ENCODE data around the gene HAUS6.
"Not testable (repeated sequence)": the region's sequence is repeated elsewhere in the genome, so short reads cannot be mapped to it uniquely, and the experiment has no call there.

Gene HAUS6

DNA sequence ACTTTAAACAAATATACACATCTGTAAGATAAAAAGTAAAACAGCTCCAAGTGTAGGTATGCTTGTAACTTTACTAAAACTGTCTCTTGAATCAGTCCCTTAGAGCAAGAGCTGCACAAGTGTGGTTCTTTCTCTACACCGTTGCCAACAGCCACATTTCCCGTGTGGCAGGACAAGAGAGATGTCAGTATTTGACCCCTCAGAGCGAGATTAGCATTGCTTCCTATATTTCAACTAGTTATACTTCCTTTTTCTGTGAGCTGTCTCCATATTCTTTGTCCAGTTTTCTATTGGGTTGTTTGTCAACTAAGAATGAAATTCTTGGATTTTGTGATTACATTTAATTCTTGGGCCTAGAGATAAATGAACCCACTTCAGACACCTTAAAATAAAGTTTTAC, 16.5 kb upstream of the HAUS6 start:
- in situ Hi-C loops (cut with HindIII; ENCODE audit: low sequenced_read_pairs): no loop called here

DNA sequence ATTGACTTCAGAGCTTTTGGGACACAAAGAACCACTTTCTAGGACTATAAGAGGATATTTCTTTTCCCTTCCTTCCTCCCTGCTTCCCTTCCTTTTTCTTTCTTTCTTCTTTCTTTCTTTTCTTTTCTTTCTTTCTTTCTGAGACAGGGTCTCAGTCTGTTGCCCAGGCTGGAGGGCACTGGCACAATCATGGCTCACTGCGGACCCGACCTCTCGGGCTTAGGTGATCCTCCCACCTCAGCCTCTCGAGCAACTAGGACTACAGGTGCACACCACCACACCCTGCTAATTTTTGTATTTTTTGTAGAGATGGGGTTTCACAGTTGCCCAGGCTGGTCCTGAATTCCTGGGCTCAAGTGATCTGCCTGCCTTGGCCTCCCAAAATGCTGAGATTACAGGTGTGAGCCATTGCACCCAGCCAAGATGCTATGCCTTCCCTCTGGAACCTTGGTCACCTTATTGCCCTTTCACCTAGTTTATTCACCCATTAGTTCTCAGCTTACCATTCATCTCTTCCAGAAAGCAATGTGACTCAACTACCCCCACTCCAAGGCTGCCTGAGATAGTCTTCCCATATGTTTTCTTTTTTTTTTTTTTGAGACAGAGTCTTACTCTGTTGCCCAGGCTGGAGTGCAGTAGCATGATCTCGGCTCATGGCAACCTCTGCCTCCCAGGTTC, 14.5 kb upstream of the HAUS6 start:
- in situ Hi-C loops (cut with HindIII; ENCODE audit: low sequenced_read_pairs): no loop called here

DNA sequence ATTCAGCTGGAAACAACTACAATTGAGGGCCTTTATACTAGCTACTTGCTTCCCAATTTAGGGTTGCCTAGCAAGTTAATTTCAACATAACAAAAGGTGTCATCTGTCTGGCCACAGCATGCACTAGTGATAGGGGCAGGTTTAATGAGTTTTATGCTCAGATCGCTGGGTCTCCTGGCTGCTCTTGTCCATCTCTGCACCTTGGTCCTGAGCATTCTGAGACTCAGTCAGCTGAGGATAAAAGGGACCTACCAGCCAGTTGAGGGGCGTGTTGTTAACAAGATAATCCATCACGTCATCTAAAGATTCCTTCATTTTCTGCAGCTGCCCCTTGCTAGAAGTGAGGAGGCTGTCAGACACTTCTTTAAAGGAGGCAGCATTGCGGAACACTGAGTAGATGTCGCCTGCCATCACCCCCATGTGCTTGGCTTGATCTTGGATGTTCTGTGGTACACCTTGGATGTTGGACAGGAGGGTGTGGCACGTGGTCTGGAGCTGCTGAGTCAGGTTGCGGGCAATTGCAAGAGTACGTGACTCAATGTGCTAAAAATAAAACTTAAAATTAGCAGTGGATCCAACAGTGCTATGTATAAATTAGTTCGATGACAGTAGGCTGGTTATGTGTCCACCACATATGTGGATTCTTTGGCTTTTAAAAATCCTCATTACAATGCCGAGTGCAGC, 13.5 kb upstream of the HAUS6 start:
- in situ Hi-C loops (cut with HindIII; ENCODE audit: low sequenced_read_pairs): no loop called here

DNA sequence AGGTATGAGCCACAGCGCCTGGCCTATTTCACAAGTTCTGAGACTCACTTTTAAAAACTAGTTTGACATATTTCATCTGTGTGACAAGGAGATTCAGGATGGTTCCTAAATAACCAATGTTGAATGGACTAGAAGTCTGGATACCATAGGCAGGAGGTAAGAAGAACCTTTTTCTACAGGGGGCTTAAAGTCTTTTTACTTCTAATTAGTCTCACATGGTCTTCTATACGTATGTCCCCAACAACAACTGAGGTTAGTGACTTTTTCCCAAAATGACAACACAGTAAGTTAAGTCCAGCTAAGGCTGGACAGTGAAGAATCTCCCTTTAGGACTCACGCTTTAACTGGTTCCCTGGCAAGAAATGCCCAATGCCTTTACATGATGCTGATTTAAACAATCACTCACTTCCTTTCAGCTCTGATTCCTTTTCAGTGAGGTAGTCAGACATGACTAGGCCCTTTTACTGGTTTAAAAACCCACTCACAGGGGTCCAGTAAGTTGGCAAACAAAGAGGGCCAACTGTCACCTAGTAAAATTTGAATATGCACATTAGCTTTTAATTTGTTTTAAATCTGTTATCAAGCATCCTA, 12.1 kb upstream of the HAUS6 start:
- in situ Hi-C loops (cut with HindIII; ENCODE audit: low sequenced_read_pairs): no loop called here

DNA sequence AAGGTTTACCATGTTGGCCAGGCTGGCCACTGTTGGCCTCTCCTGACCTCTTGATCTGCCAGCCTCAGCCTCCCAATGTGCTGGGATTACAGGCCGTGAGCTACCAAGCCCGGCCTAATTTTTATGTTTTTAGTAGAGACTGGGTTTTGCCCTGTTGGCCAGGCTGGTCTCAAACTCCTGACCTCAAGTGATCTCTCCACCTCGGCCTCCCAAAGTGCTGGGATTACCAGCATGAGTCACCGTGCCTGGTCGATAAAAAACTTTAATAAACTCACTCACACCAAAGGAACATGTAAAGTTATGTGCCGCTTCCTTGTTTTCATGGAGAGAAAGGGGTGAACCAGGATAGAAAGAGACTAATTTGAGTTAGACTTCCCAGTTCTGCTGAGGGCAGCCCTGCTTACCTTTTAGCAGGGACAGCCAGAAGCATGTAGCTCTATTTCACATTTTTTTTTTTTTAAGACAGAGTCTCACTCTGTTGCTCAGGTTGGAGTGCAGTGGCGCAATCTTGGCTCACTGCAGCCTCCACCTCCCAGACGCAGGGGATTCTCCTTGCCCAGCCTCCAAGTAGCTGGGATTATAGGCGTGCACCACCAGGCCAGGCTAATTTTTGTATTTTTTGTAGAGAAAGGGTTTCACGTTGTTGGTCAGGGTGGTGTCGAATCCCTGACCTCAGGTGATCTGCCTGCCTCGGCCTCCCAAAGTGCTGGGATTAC, 11.4 kb upstream of the HAUS6 start:
- in situ Hi-C loops (cut with HindIII; ENCODE audit: low sequenced_read_pairs): no loop called here

DNA sequence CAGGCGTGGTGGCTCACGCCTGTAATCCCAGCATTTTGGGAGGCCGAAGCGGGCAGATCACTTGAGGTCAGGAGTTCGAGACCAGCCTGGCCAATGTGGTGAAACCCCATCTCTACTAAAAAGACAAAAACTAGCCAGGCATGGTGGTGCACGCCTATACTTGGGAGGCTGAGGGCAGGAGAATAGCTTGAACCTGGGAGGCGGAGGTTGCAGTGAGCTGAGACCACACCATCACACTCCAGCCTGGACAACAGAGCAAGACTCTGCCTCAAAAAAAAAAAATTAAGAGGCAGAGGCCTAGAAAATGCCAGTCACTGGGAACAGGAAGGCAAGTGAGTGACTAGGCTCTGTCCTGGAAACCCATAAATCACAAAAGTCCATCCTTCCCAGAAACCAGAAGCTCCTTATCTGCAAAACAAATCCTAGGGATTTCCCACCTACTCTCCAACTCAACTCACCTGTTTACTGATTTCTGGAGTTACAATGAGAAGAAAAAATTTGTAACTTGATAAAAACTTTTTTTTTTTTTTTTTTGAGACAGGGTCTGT, 10.4 kb upstream of the HAUS6 start:
- in situ Hi-C loops (cut with HindIII; ENCODE audit: low sequenced_read_pairs): not testable (repeated sequence)

DNA sequence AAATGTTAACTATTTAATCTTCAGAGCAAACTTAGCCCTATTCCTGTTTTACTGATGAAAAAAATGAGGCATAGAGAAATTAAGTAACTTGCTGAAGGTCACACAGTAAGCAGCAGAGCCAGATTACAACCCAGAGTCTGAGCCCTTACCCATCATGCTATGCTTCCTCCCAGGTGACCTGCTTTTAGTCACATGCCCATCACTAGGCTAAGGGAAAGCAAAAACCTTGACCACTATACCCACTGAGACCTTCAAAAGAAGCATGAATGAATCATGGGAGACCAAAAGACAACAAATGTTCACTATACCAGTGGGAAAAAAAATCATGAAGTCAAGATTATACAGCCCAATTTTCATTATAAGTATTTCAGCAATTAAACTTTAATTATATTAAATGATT, 5.3 kb upstream of the HAUS6 start:
- in situ Hi-C loops (cut with HindIII; ENCODE audit: low sequenced_read_pairs): no loop called here

DNA sequence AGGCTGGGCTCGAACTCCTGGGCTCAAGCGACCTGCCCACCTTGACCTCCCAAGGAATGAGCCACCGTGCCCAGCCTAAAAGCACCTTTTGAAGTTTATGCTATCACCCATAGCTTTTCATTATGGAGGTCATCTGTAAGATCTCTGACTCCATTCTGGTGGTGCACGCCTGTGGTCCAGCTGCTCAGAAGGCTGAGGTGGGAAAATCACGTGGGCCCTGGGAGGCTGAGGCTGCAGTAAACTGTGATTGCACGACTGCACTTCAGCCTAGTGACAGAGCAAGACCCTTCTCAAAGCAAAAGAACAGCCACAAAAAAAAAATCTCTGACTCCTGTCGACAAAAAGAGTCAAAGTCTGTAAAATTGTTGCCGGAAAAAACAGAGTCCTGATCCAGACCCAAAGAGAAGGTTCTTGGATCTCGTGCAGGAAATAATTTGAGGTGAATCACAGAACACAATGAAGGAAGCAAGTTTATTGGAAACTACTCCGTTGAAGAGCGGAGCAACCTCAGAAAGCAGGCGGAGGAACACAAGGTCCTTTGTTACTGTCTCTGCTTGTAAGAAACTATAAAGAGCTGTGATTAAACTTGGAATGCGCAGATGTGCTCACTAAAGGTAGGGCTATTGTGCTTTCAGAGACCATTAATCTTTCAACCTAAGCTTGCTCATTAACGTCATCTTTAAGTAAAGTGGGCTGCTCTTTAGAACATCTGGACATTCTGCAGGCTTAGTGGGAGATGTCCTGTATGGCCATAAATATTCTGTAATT, 2.0 kb upstream of the HAUS6 start:
- in situ Hi-C loops (cut with HindIII; ENCODE audit: low sequenced_read_pairs): no loop called here

DNA sequence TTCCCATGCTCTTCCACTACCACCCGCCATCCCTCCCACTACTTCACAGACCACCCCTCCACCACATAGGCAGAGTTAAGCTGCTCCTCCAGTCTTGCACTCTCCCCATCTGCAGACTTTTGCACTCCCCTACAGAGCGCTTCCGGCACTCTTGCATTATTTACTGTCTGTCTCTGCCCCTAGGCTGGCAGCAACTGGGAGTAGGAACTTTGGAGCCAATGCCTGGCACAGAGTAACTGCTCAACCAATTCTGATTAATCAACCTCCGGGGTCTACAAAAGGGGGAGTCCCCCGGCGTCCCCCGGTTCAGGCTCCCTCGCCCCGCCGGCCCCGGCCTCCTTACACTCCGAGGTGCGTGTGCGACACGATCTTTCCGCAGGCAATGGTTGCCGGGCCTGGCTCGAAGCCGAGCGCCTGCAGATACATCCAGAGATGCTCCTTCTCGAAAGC, 498 bp downstream of the HAUS6 start:
- in situ Hi-C loops (cut with HindIII; ENCODE audit: low sequenced_read_pairs): no loop called here

DNA sequence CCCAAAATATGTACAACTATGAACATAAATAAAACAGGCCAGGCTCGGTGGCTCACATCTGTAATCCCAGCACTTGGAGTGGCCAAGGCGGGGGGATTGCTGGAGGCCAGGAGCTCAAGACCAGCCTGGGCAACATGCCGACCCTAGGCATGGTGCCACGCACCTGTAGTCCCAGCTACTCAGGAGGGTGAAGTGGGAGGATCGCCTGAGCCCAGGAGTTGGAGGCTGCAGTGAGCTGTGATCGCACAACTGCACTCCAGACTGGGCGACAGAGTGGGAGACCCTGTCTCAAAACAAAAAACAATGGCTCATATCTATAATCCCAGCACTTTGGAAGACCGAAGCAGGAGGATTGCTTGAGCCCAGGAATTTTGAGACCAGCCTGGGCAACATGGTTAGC, 1.5 kb downstream of the HAUS6 start:
- in situ Hi-C loops (cut with HindIII; ENCODE audit: low sequenced_read_pairs): no loop called here

DNA sequence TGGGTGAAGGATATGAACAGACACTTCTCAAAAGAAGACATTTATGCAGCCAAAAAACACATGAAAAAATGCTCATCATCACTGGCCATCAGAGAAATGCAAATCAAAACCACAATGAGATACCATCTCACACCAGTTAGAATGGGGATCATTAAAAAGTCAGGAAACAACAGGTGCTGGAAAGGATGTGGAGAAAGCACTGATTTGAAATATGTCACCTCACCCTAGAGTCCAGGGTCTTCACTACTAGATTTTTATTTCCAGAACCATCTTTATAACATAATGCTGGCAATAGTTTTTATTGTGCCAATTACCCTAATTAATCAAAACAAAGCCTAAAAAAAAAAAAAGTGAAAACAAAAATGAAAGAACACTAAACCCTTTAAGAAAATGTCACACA, 5.3 kb downstream of the HAUS6 start:
- in situ Hi-C loops (cut with HindIII; ENCODE audit: low sequenced_read_pairs): not testable (repeated sequence)

DNA sequence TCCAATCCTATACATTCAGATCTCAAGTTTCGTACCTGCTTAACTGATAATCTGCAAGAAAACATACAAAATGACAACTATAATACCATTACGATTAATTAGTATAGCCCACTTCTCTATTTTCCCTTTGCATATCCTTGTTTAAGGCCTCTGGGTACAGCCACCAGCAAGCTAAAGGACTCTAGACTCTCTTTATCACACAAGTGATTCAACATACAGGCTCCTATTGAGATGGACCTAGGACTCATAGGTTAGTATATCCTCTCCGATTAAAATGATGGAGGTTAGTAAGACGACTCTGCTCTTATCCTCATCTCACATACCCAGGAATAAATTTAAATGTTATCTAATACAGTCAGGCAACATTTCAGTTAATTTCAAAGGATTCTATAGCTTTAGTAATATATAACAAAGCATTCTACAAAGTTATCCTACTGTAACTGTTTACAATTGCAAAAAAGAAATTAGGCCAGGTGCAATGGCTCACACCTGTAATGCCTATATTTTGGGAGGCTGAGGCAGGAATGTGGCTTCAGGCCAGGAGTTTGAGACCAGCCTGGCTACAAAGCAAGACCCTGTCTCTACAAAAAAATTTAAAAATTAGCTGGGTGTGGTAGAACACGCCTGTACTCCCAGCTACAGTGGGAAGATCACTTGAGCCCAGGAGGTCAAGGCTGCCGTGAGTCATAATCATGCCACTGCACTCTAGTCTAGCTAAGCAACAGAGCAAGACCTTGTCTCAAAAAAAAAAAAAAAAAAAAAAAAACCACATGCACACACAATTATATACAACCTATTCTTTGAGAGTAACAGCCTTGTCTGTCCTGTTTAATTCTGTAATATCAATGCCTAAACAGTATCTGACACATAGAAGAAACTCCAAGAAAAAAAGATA, 15.4 kb downstream of the HAUS6 start:
- in situ Hi-C loops (cut with HindIII; ENCODE audit: low sequenced_read_pairs): no loop called here

DNA sequence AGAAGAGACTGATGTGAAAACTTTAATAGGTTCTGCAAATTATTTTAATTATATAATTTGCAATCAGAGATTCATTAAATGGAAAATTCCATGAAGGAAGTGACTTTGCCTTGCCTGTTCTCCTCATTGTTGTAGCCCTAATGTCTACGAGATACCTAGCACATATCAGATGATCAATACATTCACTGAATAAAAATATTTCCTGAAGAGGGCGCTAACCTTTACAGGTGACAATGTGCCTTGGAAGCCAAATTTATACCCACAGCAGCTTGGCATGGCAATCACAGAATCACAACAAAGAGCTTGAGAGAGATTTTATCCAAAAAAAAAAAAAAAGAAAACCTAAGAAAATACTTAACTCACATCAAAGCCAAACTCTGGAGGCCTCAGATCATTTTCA, 17.4 kb downstream of the HAUS6 start:
- in situ Hi-C loops (cut with HindIII; ENCODE audit: low sequenced_read_pairs): no loop called here

DNA sequence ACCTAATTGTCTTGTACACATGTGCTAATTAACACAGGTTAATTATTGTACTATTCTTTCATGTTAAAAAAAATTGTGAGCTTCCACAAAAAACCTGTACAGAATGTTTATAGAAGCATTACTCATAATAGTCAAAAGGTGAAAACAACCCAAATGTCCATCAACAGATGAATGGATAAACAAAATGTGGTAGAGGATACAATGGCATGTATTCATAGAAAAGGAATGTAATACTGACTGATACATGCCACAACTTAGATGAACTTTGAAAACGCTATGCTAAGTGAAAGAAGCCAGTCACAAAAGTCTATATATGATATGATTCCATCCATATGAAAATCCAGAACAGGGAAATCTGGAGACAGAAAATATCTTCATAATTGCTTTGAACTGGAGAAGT, 27.9 kb downstream of the HAUS6 start:
- in situ Hi-C loops (cut with HindIII; ENCODE audit: low sequenced_read_pairs): no loop called here

DNA sequence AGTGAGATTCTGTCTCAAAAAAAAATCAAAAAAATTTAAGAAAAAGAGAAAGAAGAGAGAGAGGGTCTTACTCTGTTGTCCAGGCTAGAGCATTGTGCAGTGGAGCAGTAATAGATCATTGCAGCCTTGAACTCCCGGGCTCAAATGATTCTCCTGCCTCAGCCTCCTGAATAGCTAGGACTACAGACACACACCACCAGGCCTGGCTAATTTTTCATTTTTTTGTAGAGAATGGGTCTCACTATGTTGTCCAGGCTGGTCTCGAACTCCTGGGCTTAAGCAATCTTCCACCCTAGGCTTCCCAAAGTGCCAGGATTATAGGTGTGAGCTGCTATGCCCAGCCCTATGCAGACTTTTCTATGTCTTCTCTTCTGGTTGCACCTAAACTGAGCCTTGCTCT, 28.5 kb downstream of the HAUS6 start:
- in situ Hi-C loops (cut with HindIII; ENCODE audit: low sequenced_read_pairs): no loop called here

DNA sequence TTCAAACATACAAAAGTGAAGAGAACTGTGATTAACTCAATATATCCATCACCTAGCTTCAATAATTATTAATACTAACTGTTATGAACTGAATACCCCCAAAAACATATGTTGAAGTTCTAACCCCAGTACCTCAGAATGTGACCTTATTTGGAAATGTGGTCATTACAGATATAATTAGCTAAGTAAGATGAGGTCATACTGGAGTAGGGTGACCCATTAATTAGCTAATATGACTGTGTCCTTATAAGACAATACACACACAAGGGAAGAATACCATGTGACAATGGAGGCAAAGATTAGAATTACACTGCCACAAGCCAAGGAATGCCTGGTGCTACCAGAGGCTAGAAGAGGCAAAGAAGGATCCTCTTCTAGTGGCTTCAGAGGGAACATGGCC, 45.7 kb downstream of the HAUS6 start:
- in situ Hi-C loops (cut with HindIII; ENCODE audit: low sequenced_read_pairs): no loop called here

DNA sequence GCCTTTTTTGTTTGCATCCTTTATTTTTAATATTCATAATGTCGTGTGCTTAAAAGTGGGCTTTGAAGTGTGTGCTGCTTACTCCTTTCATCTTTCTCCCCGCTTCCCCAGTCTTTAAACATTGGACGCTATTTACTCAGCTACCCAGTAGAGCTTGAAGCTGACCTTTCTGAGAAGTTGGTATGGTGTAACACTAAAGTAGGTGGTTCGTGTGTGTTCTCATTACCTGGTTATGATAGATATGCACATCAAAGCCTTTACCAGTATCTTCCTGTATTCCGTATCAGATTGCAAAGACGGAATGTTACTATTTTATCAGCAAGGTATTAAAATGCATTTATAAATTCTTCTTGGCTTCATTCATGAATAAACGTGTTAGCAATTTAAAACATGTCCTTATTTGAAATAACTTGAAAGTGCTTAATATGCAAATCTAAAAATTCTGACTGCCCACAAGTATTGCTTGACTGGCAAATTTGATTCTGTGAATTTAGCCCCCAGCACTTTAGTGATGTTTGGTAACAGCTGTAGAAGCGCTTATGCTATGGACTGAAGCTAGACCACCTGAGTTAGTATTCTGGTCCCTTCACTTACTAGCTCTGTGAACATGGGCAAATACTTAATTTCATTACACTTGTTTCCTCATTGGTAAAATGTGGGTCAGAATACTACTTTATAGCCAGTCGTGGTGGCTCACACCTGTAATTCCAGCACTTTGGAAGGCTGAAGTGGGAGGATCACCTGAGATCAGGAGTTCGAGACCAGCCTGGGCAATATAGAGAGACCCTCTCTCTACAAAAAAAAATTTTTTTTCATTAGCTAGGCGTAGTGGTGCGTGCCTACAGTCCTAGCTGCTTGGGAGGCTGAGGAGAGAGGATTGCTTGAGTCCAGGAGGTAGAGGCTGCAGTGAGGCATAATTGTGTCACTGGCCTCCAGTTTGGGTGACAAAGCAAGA, 51.8 kb downstream of the HAUS6 start:
- in situ Hi-C loops (cut with HindIII; ENCODE audit: low sequenced_read_pairs): no loop called here

DNA sequence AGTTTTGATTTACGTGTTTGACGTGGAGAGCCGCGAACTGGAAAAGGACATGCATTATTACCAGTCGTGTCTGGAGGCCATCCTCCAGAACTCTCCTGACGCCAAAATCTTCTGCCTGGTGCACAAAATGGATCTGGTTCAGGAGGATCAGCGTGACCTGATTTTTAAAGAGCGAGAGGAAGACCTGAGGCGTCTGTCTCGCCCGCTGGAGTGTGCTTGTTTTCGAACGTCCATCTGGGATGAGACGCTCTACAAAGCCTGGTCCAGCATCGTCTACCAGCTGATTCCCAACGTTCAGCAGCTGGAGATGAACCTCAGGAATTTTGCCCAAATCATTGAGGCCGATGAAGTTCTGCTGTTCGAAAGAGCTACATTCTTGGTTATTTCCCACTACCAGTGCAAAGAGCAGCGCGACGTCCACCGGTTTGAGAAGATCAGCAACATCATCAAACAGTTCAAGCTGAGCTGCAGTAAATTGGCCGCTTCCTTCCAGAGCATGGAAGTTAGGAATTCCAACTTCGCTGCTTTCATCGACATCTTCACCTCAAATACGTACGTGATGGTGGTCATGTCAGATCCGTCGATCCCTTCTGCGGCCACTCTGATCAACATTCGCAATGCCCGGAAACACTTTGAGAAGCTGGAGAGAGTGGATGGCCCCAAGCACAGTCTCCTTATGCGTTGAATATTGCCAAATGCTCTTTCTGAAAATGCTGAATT, 52.6 kb downstream of the HAUS6 start:
- in situ Hi-C loops (cut with HindIII; ENCODE audit: low sequenced_read_pairs): no loop called here

All from DLD1 (cell line).